ENCODE measurements around the gene MSANTD1.

MSANTD1 gene

GRCh38 chr4:3247399-3248177 is 1.4 kb upstream of the MSANTD1 start:
- no peak for TF ChIP-seq CTCF (IDR thresholded peaks at IDR 0.05)

- TF ChIP-seq CTCF (IDR thresholded peaks at IDR 0.05) = no peak
These were observed 830 bp upstream of the MSANTD1 start for GRCh38 chr4:3248178-3248480.

GRCh38 chr4:3249711-3250437 is 915 bp downstream of the MSANTD1 start:
- TF ChIP-seq CTCF (IDR thresholded peaks at IDR 0.05) = no peak

GRCh38 chr4:3250438-3250955 is 1.5 kb downstream of the MSANTD1 start:
- no peak for TF ChIP-seq CTCF (IDR thresholded peaks at IDR 0.05)

GRCh38 chr4:3250956-3251690 is 2.2 kb downstream of the MSANTD1 start:
- no peak for TF ChIP-seq CTCF (IDR thresholded peaks at IDR 0.05)

- TF ChIP-seq CTCF (IDR thresholded peaks at IDR 0.05) = no peak
These were observed 2.9 kb downstream of the MSANTD1 start for GRCh38 chr4:3251691-3252479.

- TF ChIP-seq CTCF (IDR thresholded peaks at IDR 0.05) = no peak
These were observed 3.5 kb downstream of the MSANTD1 start for GRCh38 chr4:3252480-3252828.

All from LNCAP (cell line).